A673 (cell line): ENCODE measurements around the gene VSIG2. TPM values are rescaled to one million over a fixed set of nuclear protein-coding genes. Genes with fewer than 3 reads are reported as not detected.

Experiments
- BruUV-seq: library from RNA; stranded (reverse); fragments of 400-500 nt; replicated peaks from 2 replicates; lab custom pipeline; 2021; lab: Mats Ljungman, UMichigan
- CTCF ChIA-PET: fragments of 300-600 bp; sonication (Branson Sonifier 250); formaldehyde crosslinking; loops from one replicate; lab custom pipeline; 2022; ENCODE audit warnings: antibody characterized with exemption; lab: Charles Lee
- POLR2A ChIA-PET: fragments of 300-600 bp; sonication (Branson Sonifier 250); formaldehyde crosslinking; loops from one replicate; lab custom pipeline; 2022; ENCODE audit warnings: antibody characterized with exemption; ENCODE audit not compliant: low non-redundant PET; lab: Charles Lee
- DNase-seq: peaks from one replicate; pipeline ENCODE4 v3.0.0-alpha.2; 2015; ENCODE audit warnings: low spot score
- H3K27ac ChIP-seq: fragments of 200-600 bp; sonication (generic); 2 replicates; pipeline ENCODE4 v1.5.1; 2016; ENCODE audit warnings: mixed run types, low read depth, mild to moderate bottlenecking, mixed read lengths, antibody characterized with exemption, low read length; ENCODE audit not compliant: poor library complexity, severe bottlenecking
- H3K27me3 ChIP-seq: fragments of 200-600 bp; sonication (generic); replicated peaks from 2 replicates; pipeline ENCODE4 v1.6.1; 2017; ENCODE audit warnings: mixed run types, low read depth, mild to moderate bottlenecking, mixed read lengths, antibody characterized with exemption, low read length; ENCODE audit not compliant: insufficient read depth, poor library complexity
- H3K36me3 ChIP-seq: fragments of 200-600 bp; sonication (generic); 2 replicates; pipeline ENCODE4 v1.6.1; 2016; ENCODE audit warnings: mixed run types, mild to moderate bottlenecking, mixed read lengths, antibody characterized with exemption, low read length; ENCODE audit not compliant: insufficient read depth, poor library complexity, severe bottlenecking
- H3K4me1 ChIP-seq: fragments of 200-600 bp; sonication (generic); 2 replicates; pipeline ENCODE4 v1.6.1; 2017; ENCODE audit warnings: mixed run types, mild to moderate bottlenecking, mixed read lengths, antibody characterized with exemption, low read length; ENCODE audit not compliant: insufficient read depth, poor library complexity, severe bottlenecking
- H3K4me3 ChIP-seq: fragments of 200-600 bp; sonication (generic); 2 replicates; pipeline ENCODE4 v1.5.1; 2016; ENCODE audit warnings: low read depth, mixed run types, mild to moderate bottlenecking, mixed read lengths, low read length; ENCODE audit not compliant: poor library complexity, severe bottlenecking
- H3K9me3 ChIP-seq: fragments of 200-600 bp; sonication (generic); 2 replicates; pipeline ENCODE4 v1.6.1; 2016; ENCODE audit warnings: mixed run types, low read depth, mild to moderate bottlenecking, mixed read lengths, antibody characterized with exemption, low read length; ENCODE audit not compliant: poor library complexity, severe bottlenecking
- CTCF ChIP-seq: fragments of 300-800, 200-600 bp; sonication (generic); conservative IDR thresholded peaks from 2 replicates; pipeline ENCODE4 v1.5.1; 2017; ENCODE audit warnings: low read depth, mild to moderate bottlenecking, antibody characterized with exemption, low read length, moderate library complexity, mixed read lengths
- EZH2 ChIP-seq: fragments of 200-600 bp; sonication (generic); IDR thresholded peaks from 2 replicates; pipeline ENCODE4 v1.6.1; 2017; ENCODE audit warnings: borderline replicate concordance, low read depth, mild to moderate bottlenecking, mixed read lengths, antibody characterized with exemption, low read length; ENCODE audit not compliant: poor library complexity, severe bottlenecking
- intact Hi-C: fragments of 100-400 bp; cut with micrococcal nuclease; formaldehyde crosslinking; loops from one replicate; pipeline ENCODE4 v1.10.0; 2022; ENCODE audit not compliant: unreplicated experiment
- total RNA-seq: library from RNA; stranded (reverse); gene quantifications from 2 replicates; pipeline ENCODE4 v1.2.3, GENCODE V29; 2021

Gene VSIG2
- total RNA-seq, 1 experiment from 2014 or later, result not detected

DNA sequence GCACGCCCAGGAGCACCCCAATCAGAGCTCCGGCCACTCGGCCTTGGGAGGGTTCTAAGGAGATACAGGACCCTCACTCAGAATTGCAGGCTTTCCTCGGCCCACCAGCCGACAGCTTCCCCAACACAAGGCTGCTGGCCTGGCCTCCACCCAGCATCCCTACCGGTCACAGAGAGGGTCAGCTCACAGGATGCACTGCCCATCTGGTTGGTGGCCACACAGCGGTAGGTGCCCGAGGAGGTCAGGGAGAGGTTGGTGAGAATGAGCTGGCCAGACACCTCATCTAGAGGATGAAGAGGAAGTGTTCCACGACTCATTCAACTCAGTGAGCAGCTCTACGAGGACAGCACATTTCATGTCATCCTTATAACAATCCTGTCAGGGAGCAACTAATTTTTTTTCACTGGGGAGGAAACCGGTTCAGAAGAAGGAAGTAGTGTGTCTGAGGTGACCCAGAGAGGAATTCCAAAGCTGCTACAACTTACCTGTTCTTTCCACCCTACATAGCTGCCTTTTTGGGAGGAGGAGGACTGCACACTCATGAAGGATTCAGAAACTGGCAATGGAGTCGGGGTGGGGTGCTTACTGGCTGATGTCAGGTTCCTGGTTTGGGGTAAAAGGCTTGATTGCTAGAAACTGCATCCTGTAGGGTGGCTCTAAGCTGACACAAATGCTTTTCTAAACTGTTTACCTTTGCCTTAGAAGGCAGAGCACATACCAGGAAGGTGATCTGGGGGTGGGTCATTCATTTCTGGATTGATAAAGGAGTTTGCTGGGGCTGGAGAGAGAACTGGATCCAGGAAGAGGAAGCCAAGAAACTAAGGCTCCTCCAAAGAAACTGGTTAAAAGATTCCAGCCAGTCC, 3.3 kb downstream of the VSIG2 start:
- Histone ChIP-seq H3K4me1 (peaks cover 11% of the 10 kb centered on the region), H3K9me3 (no peaks in the 10 kb centered on the region), H3K36me3 (no peaks in the 10 kb centered on the region), H3K27ac (no peak overlapping the region), H3K4me3 (no peak overlapping the region), H3K27me3 (no peaks in the 10 kb centered on the region)
- ChIA-PET POLR2A (no interaction called here), CTCF (no interaction called here)
- TF ChIP-seq CTCF (no peak), EZH2 (no peak)
- DNase-seq, result no peak
- intact Hi-C loops, result no loop called here
- no TSS peak for BruUV-seq

DNA sequence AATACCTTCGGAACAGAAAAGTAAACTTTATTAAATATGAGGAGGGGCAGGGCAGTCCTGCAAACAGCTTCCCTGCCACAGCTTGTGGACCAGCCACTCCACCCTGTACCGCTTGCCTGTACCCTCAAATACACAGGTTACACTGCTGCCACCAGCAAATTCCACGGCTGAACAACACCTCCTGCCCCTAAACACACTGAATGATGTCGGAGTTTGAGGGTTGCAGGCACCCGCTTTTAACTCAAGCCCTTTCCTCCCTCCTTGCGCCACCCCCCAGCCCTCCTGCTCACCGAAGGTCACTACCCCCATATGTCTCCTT, 4.0 kb downstream of the VSIG2 start:
- H3K27me3 ChIP-seq, result no peaks in the 10 kb centered on the region
- H3K4me3 ChIP-seq, result no peak overlapping the region
- TF ChIP-seq CTCF (no peak), EZH2 (no peak)
- ChIA-PET POLR2A (no interaction called here), CTCF (no interaction called here)
- H3K9me3 ChIP-seq, result no peaks in the 10 kb centered on the region
- TSS peak; percentile 9 for BruUV-seq
- H3K36me3 ChIP-seq, result no peaks in the 10 kb centered on the region
- DNase-seq, result no peak
- H3K4me1 ChIP-seq, result peaks cover 11% of the 10 kb centered on the region
- intact Hi-C loops, result no loop called here
- no peak overlapping the region for H3K27ac ChIP-seq

DNA sequence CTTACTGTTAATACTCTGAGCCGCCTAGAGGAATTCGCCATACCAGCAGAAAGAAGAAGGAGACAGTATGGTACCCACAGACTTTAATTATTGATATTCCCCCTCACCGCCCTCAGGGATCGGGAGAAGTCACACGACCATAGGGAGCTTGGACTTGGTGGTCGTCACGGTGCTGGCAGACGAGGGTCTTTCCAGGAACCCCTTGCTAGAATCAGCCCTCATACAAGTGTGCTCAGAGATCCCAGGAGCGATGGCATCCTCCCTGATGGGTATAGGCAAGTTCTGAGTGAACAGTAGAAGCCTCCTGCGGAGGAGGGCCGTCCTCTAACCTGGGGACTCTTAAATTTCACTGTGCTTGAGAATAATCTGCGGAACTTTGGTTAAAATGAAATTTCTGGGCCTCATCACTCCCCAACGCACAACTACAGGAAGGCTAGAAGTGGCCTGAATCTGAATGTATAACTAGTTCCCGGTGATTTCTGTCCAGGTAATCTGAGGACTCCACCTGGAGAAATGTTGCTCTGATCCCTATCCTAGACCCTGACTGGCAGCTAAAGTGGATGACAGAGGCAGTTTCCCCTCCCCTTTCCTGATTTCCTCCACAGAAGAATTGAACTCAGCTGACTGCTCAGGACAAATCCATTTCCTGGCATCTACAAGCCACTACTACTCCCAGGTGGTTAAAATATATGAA, 4.5 kb downstream of the VSIG2 start:
- Histone ChIP-seq H3K4me3 (no peak overlapping the region), H3K36me3 (no peaks in the 10 kb centered on the region), H3K9me3 (no peaks in the 10 kb centered on the region), H3K27me3 (no peaks in the 10 kb centered on the region), H3K27ac (no peak overlapping the region), H3K4me1 (peaks cover 11% of the 10 kb centered on the region)
- TF ChIP-seq EZH2 (no peak), CTCF (no peak)
- no peak for DNase-seq
- intact Hi-C loops, result no loop called here
- no TSS peak for BruUV-seq
- CTCF ChIA-PET, result no interaction called here
- POLR2A ChIA-PET, result no interaction called here
